Measurements from ENCODE around the gene VPS25. TPM values are rescaled to one million over a fixed set of nuclear protein-coding genes. Genes with fewer than 3 reads are reported as not detected.

Gene VPS25
- polyA plus RNA-seq, 2 of the 4 experiments (the other 2 are of a cell fraction) = 119 to 143 TPM

- POLR2A ChIA-PET = interaction anchor here (1.8 kb wide), 1 partner anchor 22 kb away, joined by 6 read pairs; the partner anchor contains the start of gene VPS25
- Histone ChIP-seq H3K4me3 (no peak overlapping the region), H3K27ac (no peak overlapping the region), H3K9me3 (no peaks in the 10 kb centered on the region), H3K4me2 (no peak overlapping the region), H3K4me1 (peaks cover 18% of the 10 kb centered on the region)
- CTCF ChIA-PET = interaction anchor here (1.2 to 24.6 kb wide), 4 partner anchors 24 to 217 kb away, joined by 3 to 336 read pairs (median 4); partner anchors contain the start of genes BECN1 and PSMC3IP
- FAIRE-seq (no peak), ATAC-seq (no peak), DNase-seq (ENCODE audit: low read depth in 1 of 2, low spot score in 1 of 2) (no peak)
- 89% methylated on average over 10 of the region's 10 CpGs for WGBS (ENCODE audit: missing lambda C conversion rate)
- TF ChIP-seq ZC3H11A (IDR thresholded peaks at IDR 0.05) (no peak), MAZ (IDR thresholded peaks at IDR 0.05; ENCODE audit: borderline replicate concordance, low read depth, low read length) (no peak), HEYL (CRISPR knock-in tag; IDR thresholded peaks at IDR 0.05) (no peak), MAFK (IDR thresholded peaks at IDR 0.05; ENCODE audit: partially characterized antibody) (no peak), JUNB (IDR thresholded peaks at IDR 0.05) (no peak), RNF2 (IDR thresholded peaks at IDR 0.05; ENCODE audit: borderline replicate concordance, low read depth) (no peak), TFCP2L1 (CRISPR knock-in tag; IDR thresholded peaks at IDR 0.05) (no peak)
Measured at GRCh38 chr17:42795465-42795864, 22.2 kb downstream of the VPS25 start.

DNA sequence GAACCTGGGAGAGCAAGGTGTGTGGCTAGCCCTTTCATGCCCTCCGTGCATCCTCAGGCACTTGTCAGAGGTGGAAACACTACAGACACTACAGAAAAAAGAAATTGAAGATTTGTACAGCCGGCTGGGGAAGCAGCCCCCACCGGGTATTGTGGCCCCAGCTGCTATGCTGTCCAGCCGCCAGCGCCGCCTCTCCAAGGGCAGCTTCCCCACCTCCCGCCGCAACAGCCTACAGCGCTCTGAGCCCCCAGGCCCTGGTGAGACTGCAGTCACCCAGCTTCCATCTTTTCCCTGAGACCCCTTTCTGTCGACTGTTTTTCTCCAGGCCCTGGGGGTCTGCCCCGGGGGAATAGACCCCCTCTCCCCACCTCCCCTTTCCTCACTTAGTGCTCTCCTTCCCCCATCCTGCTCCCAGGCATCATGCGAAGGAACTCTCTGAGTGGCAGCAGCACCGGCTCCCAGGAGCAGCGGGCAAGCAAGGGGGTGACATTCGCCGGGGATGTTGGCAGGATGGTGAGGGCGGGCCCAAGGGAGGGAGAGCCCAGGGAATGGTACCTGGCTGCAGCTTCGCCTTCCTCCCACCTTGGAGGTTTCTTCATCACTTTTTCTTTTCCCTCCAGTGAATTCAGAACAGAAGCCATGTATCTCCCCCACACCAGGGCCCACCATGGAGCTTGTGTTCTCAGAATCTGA, 23.0 kb downstream of the VPS25 start:
- no peak for DNase-seq (ENCODE audit: low read depth in 1 of 2, low spot score in 1 of 2)
- Histone ChIP-seq H3K27ac (no peak overlapping the region), H3K4me3 (no peak overlapping the region), H3K4me2 (peak overlapping the region; percentile 96; the same call in 1 of the 3 replicates), H3K9me3 (no peaks in the 10 kb centered on the region), H3K4me1 (peaks cover 18% of the 10 kb centered on the region)
- no peak for ATAC-seq
- CTCF ChIA-PET = interaction anchor here (1.2 to 24.6 kb wide), 4 partner anchors 24 to 218 kb away, joined by 3 to 336 read pairs (median 4); partner anchors contain the start of genes BECN1 and PSMC3IP
- POLR2A ChIA-PET = interaction anchor here (1.8 kb wide), 1 partner anchor 23 kb away, joined by 6 read pairs; the partner anchor contains the start of gene VPS25
- WGBS (ENCODE audit: missing lambda C conversion rate) = 93% methylated on average over 18 of the region's 18 CpGs
- no peak for FAIRE-seq
- no peak for TF ChIP-seq GATA3 (IDR thresholded peaks at IDR 0.05; ENCODE audit: borderline replicate concordance)
- no peak for TF ChIP-seq CHD4 (IDR thresholded peaks at IDR 0.05; ENCODE audit: borderline replicate concordance)
- no peak for TF ChIP-seq CBX2 (IDR thresholded peaks at IDR 0.05; ENCODE audit: borderline replicate concordance, low read depth)
- no peak for TF ChIP-seq NFE2L2 (conservative IDR thresholded peaks at IDR 0.05; ENCODE audit: low read length)
- TF ChIP-seq ESRRA (IDR thresholded peaks at IDR 0.05; ENCODE audit: borderline replicate concordance, low read length) = no peak
- TF ChIP-seq NPAS2 (CRISPR knock-in tag; IDR thresholded peaks at IDR 0.05; ENCODE audit: borderline replicate concordance) = no peak
- no peak for TF ChIP-seq TFCP2L1 (CRISPR knock-in tag; IDR thresholded peaks at IDR 0.05)
- TF ChIP-seq CHD2 (IDR thresholded peaks at IDR 0.05; ENCODE audit: low read length, partially characterized antibody) = no peak
- TF ChIP-seq SMC3 (IDR thresholded peaks at IDR 0.05) = no peak
- no peak for TF ChIP-seq PHF8 (IDR thresholded peaks at IDR 0.05; ENCODE audit: borderline replicate concordance, low read depth)
- no peak for TF ChIP-seq HES2 (IDR thresholded peaks at IDR 0.05)
- no peak for TF ChIP-seq RARB (CRISPR knock-in tag; IDR thresholded peaks at IDR 0.05)
- no peak for TF ChIP-seq JUN (IDR thresholded peaks at IDR 0.05)
- no peak for TF ChIP-seq REST (IDR thresholded peaks at IDR 0.05)
- TF ChIP-seq PBX3 (IDR thresholded peaks at IDR 0.05) = no peak
- TF ChIP-seq KDM1A (IDR thresholded peaks at IDR 0.05; ENCODE audit: low read depth) = no peak
- TF ChIP-seq BHLHE40 (IDR thresholded peaks at IDR 0.05; ENCODE audit: low read depth, low read length) = no peak
- no peak for TF ChIP-seq MAFK (IDR thresholded peaks at IDR 0.05; ENCODE audit: partially characterized antibody)

All from A549 (cell line).